ENCODE data around the gene GAGE12F.
"Not testable (repeated sequence)": the region's sequence is repeated elsewhere in the genome, so short reads cannot be mapped to it uniquely, and the experiment has no call there.

Gene GAGE12F

GRCh38 chrX:49560542-49560941, at the start of gene GAGE12F:
TSS of gene GAGE12F (plus strand) at chrX:49560842. CDS start at chrX:49561997, 1,155 bp downstream.
- DNase-seq = not testable (repeated sequence)

- DNase-seq = not testable (repeated sequence)
Measured at GRCh38 chrX:49531877-49532276, 28.8 kb upstream of the GAGE12F start, which contains the start of gene GAGE12C. TSS of gene GAGE12C (plus strand) at chrX:49532177. CDS start at chrX:49533332, 1,155 bp downstream.

GRCh38 chrX:49541433-49541832, 19.2 kb upstream of the GAGE12F start, which contains the start of gene GAGE12D:
TSS of gene GAGE12D (plus strand) at chrX:49541733. CDS start at chrX:49542888, 1,155 bp downstream.
- DNase-seq = not testable (repeated sequence)

- not testable (repeated sequence) for DNase-seq
Measured at GRCh38 chrX:49550989-49551388, 9.7 kb upstream of the GAGE12F start, which contains the start of gene GAGE12E. TSS of gene GAGE12E (plus strand) at chrX:49551289. CDS start at chrX:49552444, 1,155 bp downstream.

- DNase-seq = not testable (repeated sequence)
Measured at GRCh38 chrX:49568728-49569127, 8.1 kb downstream of the GAGE12F start.

GRCh38 chrX:49569152-49569551, 8.5 kb downstream of the GAGE12F start:
- DNase-seq = not testable (repeated sequence)

GRCh38 chrX:49570100-49570499, 9.5 kb downstream of the GAGE12F start, which contains the start of gene GAGE12G:
TSS of gene GAGE12G (plus strand) at chrX:49570400. CDS start at chrX:49571555, 1,155 bp downstream.
- DNase-seq = not testable (repeated sequence)

GRCh38 chrX:49579649-49580048, 19.0 kb downstream of the GAGE12F start, which contains the start of gene GAGE12H:
TSS of gene GAGE12H (plus strand) at chrX:49579949. CDS start at chrX:49581104, 1,155 bp downstream.
- not testable (repeated sequence) for DNase-seq

- DNase-seq = not testable (repeated sequence)
Measured at GRCh38 chrX:49589196-49589595, 28.6 kb downstream of the GAGE12F start, which contains the start of gene GAGE2A. TSS of gene GAGE2A (plus strand) at chrX:49589496. CDS start at chrX:49590651, 1,155 bp downstream.

- DNase-seq = not testable (repeated sequence)
Measured at GRCh38 chrX:49589769-49590478, 29.3 kb downstream of the GAGE12F start.

GRCh38 chrX:49590488-49590887, 29.8 kb downstream of the GAGE12F start:
- DNase-seq = not testable (repeated sequence)

- not testable (repeated sequence) for DNase-seq
Measured at GRCh38 chrX:49598720-49599119, 38.1 kb downstream of the GAGE12F start, which contains the start of gene GAGE1. TSS of gene GAGE1 (plus strand) at chrX:49599020. CDS start at chrX:49600175, 1,155 bp downstream.

GRCh38 chrX:49610718-49611310, 50.2 kb downstream of the GAGE12F start:
- DNase-seq = no peak
